C4-2B (cell line): Measurements from ENCODE around the gene PRR12.

Source experiments
- H3K27ac ChIP-seq: fragments of 450-650 bp; 2 replicates; pipeline ENCODE4 v1.5.1; 2017
- ZFX ChIP-seq: fragments of 450-650 bp; IDR thresholded peaks from 2 replicates; pipeline ENCODE4 v1.6.1; 2017
- TF ChIP-seq, protein P1 (sequence below): fragments of 450-650 bp; conservative IDR thresholded peaks from 2 replicates; pipeline ENCODE4 v1.5.1; 2017; ENCODE audit warnings: mild to moderate bottlenecking

The PRR12 gene

GRCh38 chr19:49594993-49595818 is 4.2 kb downstream of the PRR12 start:
- H3K27ac ChIP-seq = no peak overlapping the region
- TF ChIP-seq, protein P1, sequence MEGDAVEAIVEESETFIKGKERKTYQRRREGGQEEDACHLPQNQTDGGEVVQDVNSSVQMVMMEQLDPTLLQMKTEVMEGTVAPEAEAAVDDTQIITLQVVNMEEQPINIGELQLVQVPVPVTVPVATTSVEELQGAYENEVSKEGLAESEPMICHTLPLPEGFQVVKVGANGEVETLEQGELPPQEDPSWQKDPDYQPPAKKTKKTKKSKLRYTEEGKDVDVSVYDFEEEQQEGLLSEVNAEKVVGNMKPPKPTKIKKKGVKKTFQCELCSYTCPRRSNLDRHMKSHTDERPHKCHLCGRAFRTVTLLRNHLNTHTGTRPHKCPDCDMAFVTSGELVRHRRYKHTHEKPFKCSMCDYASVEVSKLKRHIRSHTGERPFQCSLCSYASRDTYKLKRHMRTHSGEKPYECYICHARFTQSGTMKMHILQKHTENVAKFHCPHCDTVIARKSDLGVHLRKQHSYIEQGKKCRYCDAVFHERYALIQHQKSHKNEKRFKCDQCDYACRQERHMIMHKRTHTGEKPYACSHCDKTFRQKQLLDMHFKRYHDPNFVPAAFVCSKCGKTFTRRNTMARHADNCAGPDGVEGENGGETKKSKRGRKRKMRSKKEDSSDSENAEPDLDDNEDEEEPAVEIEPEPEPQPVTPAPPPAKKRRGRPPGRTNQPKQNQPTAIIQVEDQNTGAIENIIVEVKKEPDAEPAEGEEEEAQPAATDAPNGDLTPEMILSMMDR = no peak
- TF ChIP-seq ZFX = no peak

DNA sequence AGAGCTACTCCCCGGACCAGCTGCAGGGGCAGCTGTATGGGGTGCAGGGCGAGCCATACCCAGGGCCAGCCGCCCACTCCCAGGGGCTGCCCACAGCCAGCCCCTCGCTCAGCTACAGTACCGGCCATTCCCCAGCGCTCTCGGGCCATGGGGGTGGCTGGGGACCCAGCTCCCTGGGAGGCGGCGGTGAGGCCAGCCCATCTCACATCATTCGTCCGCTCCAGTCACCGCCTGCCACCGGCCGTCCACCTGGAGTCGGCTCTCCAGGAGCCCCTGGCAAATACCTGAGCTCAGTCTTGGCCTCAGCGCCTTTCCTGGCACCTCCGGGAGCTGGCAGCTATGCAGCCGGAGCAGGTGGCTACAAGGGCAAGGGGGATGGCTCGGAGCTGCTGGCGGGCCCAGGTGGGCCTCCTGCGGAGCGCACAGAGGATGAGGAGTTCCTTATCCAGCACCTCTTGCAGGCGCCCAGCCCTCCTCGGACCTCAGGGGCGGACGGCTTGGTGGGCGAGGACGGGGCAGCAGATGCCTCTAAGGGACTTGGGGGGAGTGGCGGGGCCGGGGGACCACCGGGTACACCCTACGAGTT is 4.9 kb downstream of the PRR12 start:
- TF ChIP-seq, protein P1 = no peak
- no peak for TF ChIP-seq ZFX
- no peak overlapping the region for H3K27ac ChIP-seq

GRCh38 chr19:49596407-49596806 is 5.4 kb downstream of the PRR12 start:
- TF ChIP-seq, protein P1 = no peak
- TF ChIP-seq ZFX = no peak
- no peak overlapping the region for H3K27ac ChIP-seq

DNA sequence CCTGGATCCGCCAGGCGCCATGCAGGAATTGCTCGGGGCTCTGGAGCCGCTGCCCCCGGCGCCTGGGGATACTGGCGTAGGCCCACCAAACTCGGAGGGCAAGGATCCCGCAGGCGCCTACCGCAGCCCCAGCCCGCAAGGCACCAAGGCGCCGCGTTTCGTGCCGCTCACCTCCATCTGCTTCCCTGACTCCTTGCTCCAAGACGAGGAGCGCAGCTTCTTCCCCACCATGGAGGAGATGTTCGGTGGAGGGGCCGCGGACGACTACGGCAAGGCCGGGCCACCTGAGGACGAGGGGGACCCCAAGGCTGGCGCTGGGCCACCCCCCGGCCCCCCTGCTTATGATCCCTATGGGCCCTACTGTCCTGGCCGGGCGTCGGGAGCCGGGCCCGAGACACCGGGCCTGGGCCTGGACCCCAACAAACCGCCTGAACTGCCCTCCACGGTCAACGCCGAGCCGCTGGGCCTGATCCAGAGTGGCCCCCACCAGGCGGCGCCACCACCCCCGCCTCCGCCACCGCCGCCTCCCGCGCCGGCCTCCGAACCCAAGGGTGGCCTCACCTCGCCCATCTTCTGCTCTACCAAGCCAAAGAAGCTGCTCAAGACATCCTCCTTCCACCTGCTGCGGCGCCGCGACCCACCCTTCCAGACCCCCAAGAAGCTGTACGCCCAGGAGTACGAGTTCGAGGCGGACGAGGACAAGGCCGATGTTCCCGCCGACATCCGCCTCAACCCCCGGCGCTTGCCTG is 6.1 kb downstream of the PRR12 start:
- no peak overlapping the region for H3K27ac ChIP-seq
- TF ChIP-seq, protein P1 = no peak
- TF ChIP-seq ZFX = no peak

- TF ChIP-seq ZFX = no peak
- TF ChIP-seq, protein P1 = no peak
- no peak overlapping the region for H3K27ac ChIP-seq
Observed at GRCh38 chr19:49597703-49597974, 6.7 kb downstream of the PRR12 start.

DNA sequence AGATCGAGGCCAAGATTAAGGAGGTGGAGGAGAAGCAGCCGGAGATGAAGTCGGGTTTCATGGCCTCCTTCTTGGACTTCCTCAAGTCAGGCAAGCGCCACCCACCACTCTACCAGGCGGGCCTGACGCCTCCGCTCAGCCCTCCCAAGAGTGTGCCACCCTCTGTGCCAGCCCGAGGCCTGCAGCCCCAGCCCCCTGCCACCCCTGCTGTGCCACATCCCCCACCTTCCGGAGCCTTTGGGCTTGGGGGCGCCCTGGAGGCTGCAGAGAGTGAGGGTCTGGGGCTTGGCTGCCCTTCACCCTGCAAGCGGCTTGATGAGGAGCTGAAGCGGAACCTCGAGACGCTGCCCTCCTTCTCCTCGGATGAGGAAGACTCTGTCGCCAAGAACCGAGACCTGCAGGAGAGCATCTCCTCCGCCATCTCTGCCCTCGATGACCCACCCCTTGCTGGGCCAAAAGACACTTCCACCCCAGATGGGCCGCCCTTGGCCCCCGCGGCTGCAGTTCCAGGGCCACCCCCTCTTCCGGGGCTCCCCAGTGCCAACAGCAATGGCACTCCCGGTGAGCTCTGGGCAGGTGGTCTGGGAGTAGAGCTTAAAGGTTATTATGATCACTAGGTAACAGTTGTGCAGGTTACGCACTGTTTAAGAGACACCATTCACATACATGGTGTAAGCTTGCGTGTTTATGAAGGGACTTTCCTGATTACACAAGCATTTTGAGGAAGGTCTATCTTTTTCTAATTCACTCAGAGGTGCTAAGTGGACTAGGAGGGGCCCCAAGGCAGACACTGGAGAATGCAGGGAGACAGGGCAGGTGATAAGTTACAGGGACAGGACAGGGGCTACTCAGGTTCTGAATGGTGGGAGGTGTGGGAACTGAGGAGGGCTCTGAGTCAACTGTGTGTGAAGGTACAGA is 8.7 kb downstream of the PRR12 start:
- no peak for TF ChIP-seq ZFX
- TF ChIP-seq, protein P1 = no peak

More for the DNA sequence above, 8.7 kb downstream of the PRR12 start:
- H3K27ac ChIP-seq = no peak overlapping the region
